Ovary (tissue), 3 donors: ENCODE results near the gene TEX29.

ENCODE experiments used
- EP300 ChIP-seq: sonication (generic); formaldehyde crosslinking; IDR thresholded peaks from one replicate; pipeline ENCODE4 v1.6.1; 2017; ENCODE audit warnings: antibody characterized with exemption
- POLR2A ChIP-seq: fragments of 450-650 bp; IDR thresholded peaks from one replicate; pipeline ENCODE4 v1.6.1; 2017; ENCODE audit warnings: antibody characterized with exemption, mild to moderate bottlenecking, moderate library complexity
- TF ChIP-seq, protein P1 (sequence below), 3 donors: fragments of 450-650 bp in 2 of 3; fragments of 200-600 bp in 1 of 3; IDR thresholded peaks; one replicate each; pipeline versions ENCODE4 v1.5.1 to v1.8.0; 2016 to 2022; ENCODE audit warnings: antibody characterized with exemption in 3 of 3, mild to moderate bottlenecking in 1 of 3
- donor health status: DM: no; HTN: no; CAD: no.

DNA sequence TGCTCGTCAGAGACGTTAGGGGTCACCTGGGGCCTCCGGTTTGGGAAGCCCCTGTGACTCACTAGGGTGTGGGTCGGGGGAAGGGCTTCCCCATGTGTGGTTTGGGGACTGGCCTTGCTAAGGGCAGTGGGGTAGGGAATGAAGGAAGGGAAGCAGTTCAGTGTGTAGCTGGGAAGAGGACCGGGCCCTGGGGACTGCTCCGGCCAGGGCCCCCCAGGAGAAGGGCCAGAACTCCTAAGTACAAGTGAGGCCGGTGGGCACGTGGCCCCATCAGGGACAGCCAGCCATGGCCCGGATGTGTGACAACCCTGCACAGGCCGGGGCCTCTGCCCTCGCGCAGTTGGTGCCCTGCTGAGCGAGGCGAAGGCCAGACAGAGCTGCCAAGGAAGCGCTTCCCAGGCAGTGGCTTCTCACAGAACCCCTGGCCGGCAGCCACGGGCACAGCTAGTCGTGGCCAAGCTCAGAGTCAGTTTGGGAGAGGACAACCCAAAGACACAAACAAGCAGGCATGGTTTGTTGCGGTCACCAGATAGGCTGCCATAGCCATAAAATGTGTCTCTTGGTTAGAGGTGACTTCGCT lies 25.7 kb downstream of the TEX29 start:
- TF ChIP-seq, protein P1, sequence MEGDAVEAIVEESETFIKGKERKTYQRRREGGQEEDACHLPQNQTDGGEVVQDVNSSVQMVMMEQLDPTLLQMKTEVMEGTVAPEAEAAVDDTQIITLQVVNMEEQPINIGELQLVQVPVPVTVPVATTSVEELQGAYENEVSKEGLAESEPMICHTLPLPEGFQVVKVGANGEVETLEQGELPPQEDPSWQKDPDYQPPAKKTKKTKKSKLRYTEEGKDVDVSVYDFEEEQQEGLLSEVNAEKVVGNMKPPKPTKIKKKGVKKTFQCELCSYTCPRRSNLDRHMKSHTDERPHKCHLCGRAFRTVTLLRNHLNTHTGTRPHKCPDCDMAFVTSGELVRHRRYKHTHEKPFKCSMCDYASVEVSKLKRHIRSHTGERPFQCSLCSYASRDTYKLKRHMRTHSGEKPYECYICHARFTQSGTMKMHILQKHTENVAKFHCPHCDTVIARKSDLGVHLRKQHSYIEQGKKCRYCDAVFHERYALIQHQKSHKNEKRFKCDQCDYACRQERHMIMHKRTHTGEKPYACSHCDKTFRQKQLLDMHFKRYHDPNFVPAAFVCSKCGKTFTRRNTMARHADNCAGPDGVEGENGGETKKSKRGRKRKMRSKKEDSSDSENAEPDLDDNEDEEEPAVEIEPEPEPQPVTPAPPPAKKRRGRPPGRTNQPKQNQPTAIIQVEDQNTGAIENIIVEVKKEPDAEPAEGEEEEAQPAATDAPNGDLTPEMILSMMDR (IDR thresholded peaks at IDR 0.05), result no peak
- TF ChIP-seq POLR2A (no peak), EP300 (no peak)
